Coronary artery (tissue), 2 donors: ENCODE measurements around the gene CACNA2D3.

Experiments
- DNase-seq: peaks from one replicate; pipeline ENCODE4 v3.0.0-alpha.2; 2017; ENCODE audit warnings: low spot score
- H3K27ac ChIP-seq, 2 donors: fragments of 200-600 bp; sonication (generic); one replicate each; pipeline ENCODE4 v1.5.1; 2016 to 2019
- H3K4me3 ChIP-seq: fragments of 200-600 bp; sonication (generic); 2 replicates; pipeline ENCODE4 v1.5.1; 2016; ENCODE audit warnings: mild to moderate bottlenecking, moderate library complexity
- TF ChIP-seq, protein P1 (sequence below): fragments of 200-600 bp; sonication (generic); IDR thresholded peaks from one replicate; pipeline ENCODE4 v1.5.1; 2019; ENCODE audit warnings: antibody characterized with exemption

The CACNA2D3 gene

DNA sequence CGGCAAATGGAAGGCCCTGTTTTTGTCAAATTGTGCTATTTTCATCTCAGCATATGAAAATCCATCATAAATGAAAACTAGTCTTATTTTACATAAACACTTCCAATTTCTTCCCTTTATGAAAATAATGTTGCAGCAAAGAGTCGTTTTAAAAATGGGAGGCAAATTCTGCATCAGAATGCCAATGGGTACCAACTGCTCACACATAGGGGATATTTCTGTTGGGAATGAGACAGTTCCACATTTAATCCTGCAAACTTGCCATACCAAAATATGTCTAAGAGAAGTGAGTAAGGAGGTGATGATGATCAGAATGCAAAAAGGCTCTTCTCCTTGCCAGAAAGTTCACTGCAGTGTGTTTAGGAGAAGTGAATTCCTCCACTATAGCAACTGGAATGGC lies 391.7 kb downstream of the CACNA2D3 start:
- Histone ChIP-seq H3K27ac (no peak overlapping the region), H3K4me3 (no peak overlapping the region)
- DNase-seq = no peak
- TF ChIP-seq, protein P1, sequence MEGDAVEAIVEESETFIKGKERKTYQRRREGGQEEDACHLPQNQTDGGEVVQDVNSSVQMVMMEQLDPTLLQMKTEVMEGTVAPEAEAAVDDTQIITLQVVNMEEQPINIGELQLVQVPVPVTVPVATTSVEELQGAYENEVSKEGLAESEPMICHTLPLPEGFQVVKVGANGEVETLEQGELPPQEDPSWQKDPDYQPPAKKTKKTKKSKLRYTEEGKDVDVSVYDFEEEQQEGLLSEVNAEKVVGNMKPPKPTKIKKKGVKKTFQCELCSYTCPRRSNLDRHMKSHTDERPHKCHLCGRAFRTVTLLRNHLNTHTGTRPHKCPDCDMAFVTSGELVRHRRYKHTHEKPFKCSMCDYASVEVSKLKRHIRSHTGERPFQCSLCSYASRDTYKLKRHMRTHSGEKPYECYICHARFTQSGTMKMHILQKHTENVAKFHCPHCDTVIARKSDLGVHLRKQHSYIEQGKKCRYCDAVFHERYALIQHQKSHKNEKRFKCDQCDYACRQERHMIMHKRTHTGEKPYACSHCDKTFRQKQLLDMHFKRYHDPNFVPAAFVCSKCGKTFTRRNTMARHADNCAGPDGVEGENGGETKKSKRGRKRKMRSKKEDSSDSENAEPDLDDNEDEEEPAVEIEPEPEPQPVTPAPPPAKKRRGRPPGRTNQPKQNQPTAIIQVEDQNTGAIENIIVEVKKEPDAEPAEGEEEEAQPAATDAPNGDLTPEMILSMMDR = no peak

DNA sequence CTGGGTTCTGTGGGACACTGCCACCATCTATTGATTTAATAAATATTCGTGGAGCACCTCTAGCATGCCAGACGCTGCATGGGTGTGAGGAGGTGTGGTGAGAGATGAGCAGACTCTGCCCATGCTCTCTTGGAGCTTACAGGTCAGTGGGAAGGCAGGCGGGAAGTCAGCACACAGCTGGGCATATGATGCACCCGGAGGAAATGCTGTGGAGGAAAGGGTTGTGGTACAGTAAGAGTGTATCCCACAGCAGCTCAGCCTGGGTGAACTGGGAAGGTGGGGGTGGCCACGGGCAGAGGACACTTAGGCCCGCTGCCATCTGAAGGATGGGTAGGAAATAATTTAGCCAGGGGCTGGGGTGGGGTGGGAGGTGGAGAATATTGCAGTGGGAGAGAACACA lies 392.1 kb downstream of the CACNA2D3 start:
- no peak for DNase-seq
- no peak overlapping the region for H3K27ac ChIP-seq
- H3K4me3 ChIP-seq = no peak overlapping the region
- TF ChIP-seq, protein P1 = no peak

- no peak for DNase-seq
- H3K27ac ChIP-seq = no peak overlapping the region
- TF ChIP-seq, protein P1 = no peak
- no peak overlapping the region for H3K4me3 ChIP-seq
Measured at GRCh38 chr3:54515441-54516213, 393.3 kb downstream of the CACNA2D3 start.

DNA sequence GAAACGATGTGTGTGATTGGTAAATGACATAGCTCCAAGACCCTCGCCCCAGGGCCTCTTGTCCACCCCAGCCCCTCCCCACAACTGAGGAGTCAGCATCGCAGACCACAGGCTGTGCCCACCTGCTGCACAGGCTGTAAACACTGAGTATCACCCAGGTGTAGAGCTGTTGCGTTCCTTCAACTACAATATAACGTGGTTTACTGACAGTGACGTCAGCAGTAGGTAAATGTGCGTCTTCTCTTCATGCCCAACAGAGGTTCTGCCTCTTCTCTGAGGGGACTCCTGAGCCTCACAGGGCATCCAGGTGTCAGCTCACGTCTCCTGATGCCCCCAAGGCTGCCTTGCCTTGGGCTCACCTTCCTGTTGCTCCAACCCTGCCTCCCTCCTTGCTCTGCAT lies 395.1 kb downstream of the CACNA2D3 start:
- TF ChIP-seq, protein P1 = no peak
- no peak for DNase-seq
- Histone ChIP-seq H3K4me3 (no peak overlapping the region), H3K27ac (no peak overlapping the region)

GRCh38 chr3:54518011-54518675 lies 395.8 kb downstream of the CACNA2D3 start:
- Histone ChIP-seq H3K27ac (no peak overlapping the region), H3K4me3 (no peak overlapping the region)
- DNase-seq = no peak
- TF ChIP-seq, protein P1 = no peak

DNA sequence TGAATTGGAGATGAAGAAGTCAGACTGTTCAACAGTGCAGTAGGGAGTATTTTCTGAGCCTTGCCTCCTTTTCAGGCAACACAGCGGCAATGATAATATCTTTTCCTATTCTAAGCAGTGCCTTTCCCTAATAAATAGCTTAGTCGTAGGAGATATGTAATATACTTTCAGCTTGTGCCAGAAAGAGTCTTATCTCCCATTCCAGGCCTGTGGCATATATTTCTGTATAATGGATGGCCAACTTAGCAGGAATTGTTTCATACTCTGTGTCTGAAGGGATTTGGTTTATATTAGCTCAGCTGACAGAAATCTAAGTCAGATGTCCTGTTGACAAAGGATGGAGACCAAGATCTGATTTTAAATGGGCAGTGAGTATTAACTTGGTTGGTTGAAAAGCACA lies 397.1 kb downstream of the CACNA2D3 start:
- DNase-seq = no peak
- TF ChIP-seq, protein P1 = no peak
- Histone ChIP-seq H3K4me3 (no peak overlapping the region), H3K27ac (peak overlapping the region in 1 of 2 donors; percentile 11)

- TF ChIP-seq, protein P1 = no peak
- H3K4me3 ChIP-seq = no peak overlapping the region
- DNase-seq = no peak
Measured at GRCh38 chr3:54520060-54520459, 397.7 kb downstream of the CACNA2D3 start.

More at GRCh38 chr3:54520060-54520459, 397.7 kb downstream of the CACNA2D3 start:
- H3K27ac ChIP-seq = peak overlapping the region in 1 of 2 donors; percentile 11
